WTC11 (cell line): ENCODE data around the gene UPF2. TPM values are rescaled to one million over a fixed set of nuclear protein-coding genes. Genes with fewer than 3 reads are reported as not detected.

Source experiments
- ATAC-seq: fragments of 200-7000 bp; cut with Tn5 transposase; 2 replicates; pipeline ENCODE4 v1.10.0; 2021; ENCODE audit warnings: mild to moderate bottlenecking, moderate library complexity
- CTCF ChIA-PET: fragments of 300-600 bp; sonication (Branson Sonifier 250); formaldehyde crosslinking; loops from one replicate; lab custom pipeline; 2021; ENCODE audit warnings: antibody characterized with exemption; lab: Charles Lee
- POLR2A ChIA-PET: fragments of 350-600 bp; sonication (Branson Sonifier 250); formaldehyde crosslinking; loops from one replicate; lab custom pipeline; 2021; ENCODE audit warnings: antibody characterized with exemption; lab: Charles Lee
- DNase-seq: peaks from one replicate; pipeline ENCODE4 v3.0.0; 2021; ENCODE audit warnings: low spot score
- H3K27ac Mint-ChIP-seq: 2 replicates; pipeline ENCODE4 v1.8.0; 2021; ENCODE audit warnings: mixed read lengths
- H3K27me3 Mint-ChIP-seq: 2 replicates; pipeline ENCODE4 v1.8.0; 2021; ENCODE audit warnings: low read depth, mild to moderate bottlenecking, moderate library complexity, mixed read lengths
- H3K36me3 Mint-ChIP-seq: 2 replicates; pipeline ENCODE4 v1.8.0; 2021; ENCODE audit warnings: mixed read lengths
- H3K4me1 Mint-ChIP-seq: 2 replicates; pipeline ENCODE4 v1.8.0; 2022; ENCODE audit warnings: mixed read lengths
- H3K4me3 Mint-ChIP-seq: 2 replicates; pipeline ENCODE4 v1.8.0; 2021; ENCODE audit warnings: mild to moderate bottlenecking, moderate library complexity, mixed read lengths
- H3K9me3 Mint-ChIP-seq: 2 replicates; pipeline ENCODE4 v1.8.0; 2021; ENCODE audit warnings: mixed read lengths
- ARID4B ChIP-seq: sonication (generic); formaldehyde crosslinking; IDR thresholded peaks from 2 replicates; pipeline ENCODE4 v1.8.0; 2023; ENCODE audit warnings: missing genetic modification reagents, mild to moderate bottlenecking, borderline replicate concordance
- CDX4 ChIP-seq: fragments of 250-450 bp; sonication (Bioruptor Pico); IDR thresholded peaks from 2 replicates; pipeline ENCODE4 v1.9.0; 2021; ENCODE audit warnings: moderate library complexity, mild to moderate bottlenecking, inconsistent platforms, borderline replicate concordance
- FOXK1 ChIP-seq: sonication (generic); formaldehyde crosslinking; IDR thresholded peaks from 2 replicates; pipeline ENCODE4 v1.8.0; 2022; ENCODE audit warnings: mild to moderate bottlenecking, moderate library complexity, missing genetic modification reagents
- GRHL2 ChIP-seq: fragments of 250-450 bp; sonication (Bioruptor Pico); IDR thresholded peaks from 2 replicates; pipeline ENCODE4 v1.8.0; 2022; ENCODE audit warnings: mild to moderate bottlenecking, moderate library complexity; ENCODE audit not compliant: insufficient replicate concordance, severe bottlenecking
- IRF1 ChIP-seq: sonication (generic); formaldehyde crosslinking; IDR thresholded peaks from 2 replicates; pipeline ENCODE4 v1.8.0; 2023; ENCODE audit warnings: missing genetic modification reagents
- MAX ChIP-seq: sonication (generic); formaldehyde crosslinking; IDR thresholded peaks from 2 replicates; pipeline ENCODE4 v1.8.0; 2022; ENCODE audit warnings: mild to moderate bottlenecking, missing genetic modification reagents
- MLX ChIP-seq: sonication (generic); formaldehyde crosslinking; IDR thresholded peaks from 2 replicates; pipeline ENCODE4 v1.8.1; 2023; ENCODE audit warnings: mild to moderate bottlenecking, missing genetic modification reagents, moderate library complexity
- NR2C2 ChIP-seq: sonication (generic); formaldehyde crosslinking; IDR thresholded peaks from 2 replicates; pipeline ENCODE4 v1.8.0; 2022; ENCODE audit warnings: mild to moderate bottlenecking, missing genetic modification reagents
- PREB ChIP-seq: sonication (generic); formaldehyde crosslinking; IDR thresholded peaks from 2 replicates; pipeline ENCODE4 v1.8.1; 2022; ENCODE audit warnings: mild to moderate bottlenecking, missing genetic modification reagents, moderate library complexity, borderline replicate concordance
- USF2 ChIP-seq: sonication (generic); formaldehyde crosslinking; IDR thresholded peaks from 2 replicates; pipeline ENCODE4 v1.8.1; 2023; ENCODE audit warnings: mild to moderate bottlenecking, missing genetic modification reagents, moderate library complexity
- ZMAT4 ChIP-seq: fragments of 250-450 bp; sonication (Bioruptor Pico); IDR thresholded peaks from 2 replicates; pipeline ENCODE4 v1.9.0; 2021; ENCODE audit warnings: mild to moderate bottlenecking
- ZNF121 ChIP-seq: sonication (generic); formaldehyde crosslinking; IDR thresholded peaks from 2 replicates; pipeline ENCODE4 v1.8.0; 2023; ENCODE audit warnings: missing genetic modification reagents
- ZNF138 ChIP-seq: sonication (generic); formaldehyde crosslinking; conservative IDR thresholded peaks from 2 replicates; pipeline ENCODE4 v1.8.1; 2022; ENCODE audit warnings: mild to moderate bottlenecking, moderate library complexity, missing genetic modification reagents
- ZNF232 ChIP-seq: sonication (generic); formaldehyde crosslinking; IDR thresholded peaks from 2 replicates; pipeline ENCODE4 v1.8.0; 2022; ENCODE audit warnings: mild to moderate bottlenecking, missing genetic modification reagents
- ZNF263 ChIP-seq: sonication (generic); formaldehyde crosslinking; IDR thresholded peaks from 2 replicates; pipeline ENCODE4 v1.8.1; 2022; ENCODE audit warnings: low read depth, mild to moderate bottlenecking, moderate library complexity, missing genetic modification reagents
- ZNF512 ChIP-seq: sonication (generic); formaldehyde crosslinking; IDR thresholded peaks from 2 replicates; pipeline ENCODE4 v1.8.1; 2022; ENCODE audit warnings: missing genetic modification reagents, borderline replicate concordance
- total RNA-seq: library from RNA; stranded (reverse); gene quantifications from 3 replicates; pipeline ENCODE4 v1.2.3, GENCODE V29; 2021

The UPF2 gene
- total RNA-seq, 1 experiment from 2014 or later = 24.3 TPM

- ChIA-PET POLR2A (no interaction called here), CTCF (interaction anchor here (1.2 kb wide), 1 partner anchor 42 kb away, joined by 3 read pairs; no protein-coding TSS in a partner anchor)
- Mint-ChIP-seq H3K27me3 (no peaks in the 10 kb centered on the region), H3K4me3 (no peak overlapping the region), H3K9me3 (no peaks in the 10 kb centered on the region), H3K36me3 (no peaks in the 10 kb centered on the region), H3K4me1 (no peaks in the 10 kb centered on the region), H3K27ac (no peak overlapping the region)
- DNase-seq = no peak
- ATAC-seq = no peak
- no peak for TF ChIP-seq ZNF512 (CRISPR knock-in tag)
- no peak for TF ChIP-seq FOXK1 (CRISPR knock-in tag)
- TF ChIP-seq NR2C2 = no peak
- TF ChIP-seq GRHL2 (CRISPR knock-in tag) = no peak
- no peak for TF ChIP-seq MAX (CRISPR knock-in tag)
- no peak for TF ChIP-seq CDX4
- TF ChIP-seq PREB = no peak
Observed at GRCh38 chr10:11895108-11895466, 147.5 kb downstream of the UPF2 start.

- ATAC-seq = no peak
- no peak for DNase-seq
- H3K27ac Mint-ChIP-seq = no peak overlapping the region
- no peaks in the 10 kb centered on the region for H3K36me3 Mint-ChIP-seq
- no peaks in the 10 kb centered on the region for H3K27me3 Mint-ChIP-seq
- no peak overlapping the region for H3K4me3 Mint-ChIP-seq
- no peaks in the 10 kb centered on the region for H3K4me1 Mint-ChIP-seq
- H3K9me3 Mint-ChIP-seq = no peaks in the 10 kb centered on the region
- POLR2A ChIA-PET = no interaction called here
- TF ChIP-seq ZNF232 (no peak), ZNF263 (CRISPR knock-in tag) (peak; percentile 59; the same call in 1 of the 2 replicates)
- CTCF ChIA-PET = interaction anchor here (1.2 to 1.7 kb wide), 3 partner anchors 13 to 112 kb away, joined by 3 to 9 read pairs (median 7); no protein-coding TSS in a partner anchor
Observed at GRCh38 chr10:11894381-11895107, 148.1 kb downstream of the UPF2 start.

GRCh38 chr10:11893749-11894278 lies 148.8 kb downstream of the UPF2 start:
- no peak for DNase-seq
- H3K36me3 Mint-ChIP-seq = no peaks in the 10 kb centered on the region
- no peak for TF ChIP-seq ZNF138 (CRISPR knock-in tag)
- TF ChIP-seq ARID4B = no peak
- no peak for TF ChIP-seq FOXK1 (CRISPR knock-in tag)
- TF ChIP-seq USF2 = no peak
- no peak for TF ChIP-seq ZNF121 (CRISPR knock-in tag)
- no peak for TF ChIP-seq IRF1
- no peak for TF ChIP-seq ZMAT4 (CRISPR knock-in tag)
- no peak for TF ChIP-seq ZNF512 (CRISPR knock-in tag)
- TF ChIP-seq MLX (CRISPR knock-in tag) = no peak

More at GRCh38 chr10:11893749-11894278, 148.8 kb downstream of the UPF2 start:
- Mint-ChIP-seq H3K27ac (no peak overlapping the region), H3K4me3 (no peak overlapping the region), H3K4me1 (no peaks in the 10 kb centered on the region), H3K27me3 (no peaks in the 10 kb centered on the region), H3K9me3 (no peaks in the 10 kb centered on the region)
- no peak for ATAC-seq
- ChIA-PET POLR2A (no interaction called here), CTCF (interaction anchor here (1.2 to 1.7 kb wide), 3 partner anchors 12 to 111 kb away, joined by 3 to 9 read pairs (median 7); no protein-coding TSS in a partner anchor)
